ENCODE results near the gene ANKDD1A. TPM values are rescaled to one million over a fixed set of nuclear protein-coding genes. Genes with fewer than 3 reads are reported as not detected.

ANKDD1A gene
- total RNA-seq, 1 experiment from 2014 or later: 2.3 TPM

DNA sequence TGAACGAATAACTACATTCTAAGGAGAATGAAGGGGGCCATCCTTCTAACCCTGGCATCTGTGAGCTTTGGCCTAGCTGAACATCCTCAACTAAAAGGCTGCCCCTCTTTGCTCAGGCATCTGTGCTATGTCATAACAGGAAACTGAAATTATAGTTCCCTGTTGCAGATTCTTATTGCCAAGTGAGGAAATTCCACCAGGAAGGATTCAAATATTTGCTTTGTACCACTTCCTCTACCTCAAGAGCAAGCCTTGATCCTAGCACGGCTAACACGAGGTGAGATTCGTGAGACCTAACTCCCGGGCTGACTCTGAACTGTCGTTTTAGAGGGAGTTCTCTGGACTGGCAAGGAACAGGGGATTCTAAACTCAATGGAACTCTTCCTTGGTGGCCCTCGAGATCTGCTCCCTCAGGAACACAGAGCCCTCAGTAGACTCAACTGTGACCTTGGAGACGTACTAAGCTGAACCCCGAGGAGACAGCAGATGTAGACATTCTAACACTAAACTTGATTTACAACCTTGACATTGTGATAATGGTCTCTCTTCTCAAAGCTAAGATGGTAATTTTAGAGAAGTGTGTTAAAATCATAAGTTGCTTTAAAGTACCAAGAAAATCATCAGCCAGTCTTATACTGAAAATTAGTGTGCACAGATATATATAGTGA lies 73.8 kb downstream of the ANKDD1A start:
- CTCF ChIA-PET: interaction anchor here (1.0 kb wide), 1 partner anchor 149 kb away, joined by 3 read pairs; no protein-coding TSS in a partner anchor
- peaks cover 24% of the 10 kb centered on the region for H3K4me1 ChIP-seq (ENCODE audit: insufficient read depth, low read length, poor library complexity, severe bottlenecking)
- POLR2A ChIA-PET (ENCODE audit: low non-redundant PET): interaction anchor here (0.5 kb wide), 1 partner anchor 900 kb away, joined by 5 read pairs; no protein-coding TSS in a partner anchor
- peak; percentile 34 for DNase-seq (ENCODE audit: low spot score)
- H3K4me3 ChIP-seq (ENCODE audit: low read depth, low read length, poor library complexity, severe bottlenecking): no peak overlapping the region
- no peaks in the 10 kb centered on the region for H3K36me3 ChIP-seq (ENCODE audit: insufficient read depth, low read length, poor library complexity, severe bottlenecking)
- intact Hi-C loops (cut with micrococcal nuclease; ENCODE audit: unreplicated experiment): no loop called here
- TF ChIP-seq EZH2 (IDR thresholded peaks at IDR 0.05; ENCODE audit: borderline replicate concordance, low read depth, low read length, poor library complexity, severe bottlenecking): no peak
- H3K27ac ChIP-seq (ENCODE audit: low read depth, low read length, poor library complexity, severe bottlenecking): peak overlapping the region; percentile 68
- BruUV-seq (replicated peaks): no TSS peak
- H3K27me3 ChIP-seq (replicated peaks; ENCODE audit: insufficient read depth, low read depth, low read length, poor library complexity): no peaks in the 10 kb centered on the region
- no peaks in the 10 kb centered on the region for H3K9me3 ChIP-seq (ENCODE audit: low read depth, low read length, poor library complexity, severe bottlenecking)

GRCh38 chr15:64987136-64987535 lies 75.4 kb downstream of the ANKDD1A start:
- no TSS peak for BruUV-seq (replicated peaks)
- Histone ChIP-seq H3K4me3 (ENCODE audit: low read depth, low read length, poor library complexity, severe bottlenecking) (no peak overlapping the region), H3K36me3 (ENCODE audit: insufficient read depth, low read length, poor library complexity, severe bottlenecking) (no peaks in the 10 kb centered on the region), H3K27ac (ENCODE audit: low read depth, low read length, poor library complexity, severe bottlenecking) (no peak overlapping the region), H3K9me3 (ENCODE audit: low read depth, low read length, poor library complexity, severe bottlenecking) (no peaks in the 10 kb centered on the region), H3K27me3 (replicated peaks; ENCODE audit: insufficient read depth, low read depth, low read length, poor library complexity) (no peaks in the 10 kb centered on the region), H3K4me1 (ENCODE audit: insufficient read depth, low read length, poor library complexity, severe bottlenecking) (peaks cover 27% of the 10 kb centered on the region)
- ChIA-PET CTCF (no interaction called here), POLR2A (ENCODE audit: low non-redundant PET) (interaction anchor here (0.5 kb wide), 1 partner anchor 18 kb away, joined by 3 read pairs; no protein-coding TSS in a partner anchor)
- no peak for TF ChIP-seq CTCF (conservative IDR thresholded peaks at IDR 0.05; ENCODE audit: low read depth, low read length)
- no peak for TF ChIP-seq EZH2 (IDR thresholded peaks at IDR 0.05; ENCODE audit: borderline replicate concordance, low read depth, low read length, poor library complexity, severe bottlenecking)
- intact Hi-C loops (cut with micrococcal nuclease; ENCODE audit: unreplicated experiment): no loop called here
- no peak for DNase-seq (ENCODE audit: low spot score)

DNA sequence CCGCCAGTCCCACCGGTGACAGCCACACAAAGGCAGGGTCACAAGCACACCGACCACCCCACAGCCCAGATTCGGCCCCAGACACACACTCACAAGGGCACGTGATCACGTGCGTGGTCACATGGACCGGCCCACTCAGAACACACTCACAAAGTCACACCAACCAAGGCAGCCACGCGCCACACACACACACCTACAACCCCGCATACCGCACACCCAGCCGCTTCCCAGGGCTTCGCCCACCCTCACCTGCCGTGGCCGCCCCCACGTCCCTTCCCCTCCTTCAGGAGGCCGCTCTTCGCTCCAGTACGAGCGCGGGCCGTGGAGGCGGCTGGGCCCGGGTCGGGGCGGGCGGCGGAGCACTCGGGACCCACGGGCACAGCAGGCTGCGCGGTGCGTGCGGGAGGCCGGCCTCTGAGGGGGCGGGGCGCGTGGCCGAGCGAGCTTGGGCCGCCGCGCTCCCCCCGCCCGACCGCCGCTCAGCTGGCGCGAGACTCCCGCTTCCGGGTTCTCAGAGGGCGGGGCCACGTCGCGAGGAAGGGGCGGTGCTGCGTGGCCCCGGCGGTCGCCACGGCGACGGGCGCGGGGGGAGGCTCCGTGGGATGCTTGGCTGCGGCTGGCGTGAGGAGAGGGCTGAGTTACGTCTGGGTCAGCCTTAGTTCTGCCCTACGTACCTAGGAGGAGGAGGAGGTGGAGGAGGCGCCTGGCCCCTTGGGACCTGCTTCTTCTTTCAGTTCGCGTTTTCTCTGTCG lies 77.9 kb downstream of the ANKDD1A start, which contains the start of gene SPG21:
Gene SPG21 (minus strand): TSS at position 499 of the 752 bp plus-strand sequence. CDS start 6,345 bp downstream, outside the sequence.
- intact Hi-C loops (cut with micrococcal nuclease; ENCODE audit: unreplicated experiment): no loop called here
- peaks cover 21% of the 10 kb centered on the region for H3K4me1 ChIP-seq (ENCODE audit: insufficient read depth, low read length, poor library complexity, severe bottlenecking)
- ChIA-PET CTCF (interaction anchor here (0.6 kb wide), 1 partner anchor 1345 kb away, joined by 4 read pairs; no protein-coding TSS in a partner anchor), POLR2A (ENCODE audit: low non-redundant PET) (interaction anchor here (0.5 kb wide), 1 partner anchor 196 kb away, joined by 3 read pairs; the partner anchor contains the start of gene CLPX)
- TF ChIP-seq CTCF (conservative IDR thresholded peaks at IDR 0.05; ENCODE audit: low read depth, low read length) (no peak), EZH2 (IDR thresholded peaks at IDR 0.05; ENCODE audit: borderline replicate concordance, low read depth, low read length, poor library complexity, severe bottlenecking) (no peak)
- BruUV-seq (replicated peaks): no TSS peak
- DNase-seq (ENCODE audit: low spot score): peak; percentile 94
- H3K27ac ChIP-seq (ENCODE audit: low read depth, low read length, poor library complexity, severe bottlenecking): peak within 1 kb of the TSS; percentile 95
- H3K9me3 ChIP-seq (ENCODE audit: low read depth, low read length, poor library complexity, severe bottlenecking): no peaks in the 10 kb centered on the region
- H3K4me3 ChIP-seq (ENCODE audit: low read depth, low read length, poor library complexity, severe bottlenecking): peak within 1 kb of the TSS; percentile 99
- no peaks in the 10 kb centered on the region for H3K36me3 ChIP-seq (ENCODE audit: insufficient read depth, low read length, poor library complexity, severe bottlenecking)
- no peaks in the 10 kb centered on the region for H3K27me3 ChIP-seq (replicated peaks; ENCODE audit: insufficient read depth, low read depth, low read length, poor library complexity)
